Vagina (tissue), 2 donors: Measurements from ENCODE around the gene SURF2.

Experiments
- POLR2A ChIP-seq, 2 donors: fragments of 450-650 bp; IDR thresholded peaks; one replicate each; pipeline ENCODE4 v1.6.1; 2017; ENCODE audit warnings: antibody characterized with exemption in 2 of 2, mild to moderate bottlenecking in 2 of 2, moderate library complexity in 2 of 2
- POLR2AphosphoS5 ChIP-seq, 2 donors: sonication (generic); formaldehyde crosslinking; IDR thresholded peaks; one replicate each; pipeline ENCODE4 v1.9.0; 2017; ENCODE audit warnings: antibody characterized with exemption in 2 of 2, mild to moderate bottlenecking in 2 of 2, low read depth in 1 of 2; ENCODE audit not compliant: insufficient read depth in 1 of 2
- TF ChIP-seq, protein P1 (sequence below), 3 experiments: fragments of 450-650 bp in 2 of 3; fragments of 200-600 bp in 1 of 3; sonication (generic) in 1 of 3; IDR thresholded peaks; one replicate each; pipeline ENCODE4 v1.5.1; 2017 to 2019; ENCODE audit warnings: antibody characterized with exemption in 3 of 3, mild to moderate bottlenecking in 2 of 3, moderate library complexity in 2 of 3

DNA sequence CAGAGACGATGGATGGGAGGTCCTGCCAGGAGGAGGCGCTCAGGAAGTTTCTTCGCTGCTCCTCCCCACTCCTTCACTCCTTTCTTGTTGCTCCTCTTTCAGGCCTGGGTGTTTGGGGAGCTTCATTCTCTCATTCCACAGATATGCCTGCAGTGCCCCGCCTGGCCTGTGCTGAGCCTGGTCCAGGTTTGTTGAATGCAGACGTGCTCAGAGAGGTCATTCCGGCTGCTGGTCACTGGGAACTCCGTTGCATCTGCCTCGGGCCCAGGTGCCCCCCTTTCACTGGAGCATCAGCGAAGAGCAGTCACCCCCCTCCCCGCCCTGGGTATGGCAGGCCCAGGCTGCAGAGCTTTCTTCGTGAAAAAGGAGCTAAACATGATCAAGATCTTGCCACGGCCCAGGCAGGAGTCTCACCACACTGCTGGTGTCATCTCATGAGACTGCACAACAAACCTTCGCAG, 35.9 kb upstream of the SURF2 start:
- TF ChIP-seq, protein P1, sequence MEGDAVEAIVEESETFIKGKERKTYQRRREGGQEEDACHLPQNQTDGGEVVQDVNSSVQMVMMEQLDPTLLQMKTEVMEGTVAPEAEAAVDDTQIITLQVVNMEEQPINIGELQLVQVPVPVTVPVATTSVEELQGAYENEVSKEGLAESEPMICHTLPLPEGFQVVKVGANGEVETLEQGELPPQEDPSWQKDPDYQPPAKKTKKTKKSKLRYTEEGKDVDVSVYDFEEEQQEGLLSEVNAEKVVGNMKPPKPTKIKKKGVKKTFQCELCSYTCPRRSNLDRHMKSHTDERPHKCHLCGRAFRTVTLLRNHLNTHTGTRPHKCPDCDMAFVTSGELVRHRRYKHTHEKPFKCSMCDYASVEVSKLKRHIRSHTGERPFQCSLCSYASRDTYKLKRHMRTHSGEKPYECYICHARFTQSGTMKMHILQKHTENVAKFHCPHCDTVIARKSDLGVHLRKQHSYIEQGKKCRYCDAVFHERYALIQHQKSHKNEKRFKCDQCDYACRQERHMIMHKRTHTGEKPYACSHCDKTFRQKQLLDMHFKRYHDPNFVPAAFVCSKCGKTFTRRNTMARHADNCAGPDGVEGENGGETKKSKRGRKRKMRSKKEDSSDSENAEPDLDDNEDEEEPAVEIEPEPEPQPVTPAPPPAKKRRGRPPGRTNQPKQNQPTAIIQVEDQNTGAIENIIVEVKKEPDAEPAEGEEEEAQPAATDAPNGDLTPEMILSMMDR (IDR thresholded peaks at IDR 0.05): no peak
- TF ChIP-seq POLR2A (IDR thresholded peaks at IDR 0.05) (no peak), POLR2AphosphoS5 (IDR thresholded peaks at IDR 0.05; ENCODE audit: insufficient read depth in 1 of 2, low read depth in 1 of 2) (no peak)
